ENCODE measurements around the gene KCNK16.

- TF ChIP-seq CTCF (IDR thresholded peaks at IDR 0.05 in 2 of 3, conservative IDR thresholded peaks at IDR 0.05 in 1 of 3; ENCODE audit: control insufficient read depth in 2 of 3, extremely low read depth in 1 of 3, insufficient read depth in 1 of 3, low read depth in 3 of 3, low read length in 3 of 3), result no peak
- no peak for TF ChIP-seq POLR2A (IDR thresholded peaks at IDR 0.05; ENCODE audit: low read depth, low read length)
- no peak for TF ChIP-seq CBFB (IDR thresholded peaks at IDR 0.05; ENCODE audit: low read depth)
- no peak for TF ChIP-seq CEBPB (IDR thresholded peaks at IDR 0.05; ENCODE audit: borderline replicate concordance in 1 of 2, low read depth in 2 of 2, low read length in 2 of 2)
- no peak for TF ChIP-seq SMC3 (IDR thresholded peaks at IDR 0.05; ENCODE audit: borderline replicate concordance, low read length)
- TF ChIP-seq PAX8 (IDR thresholded peaks at IDR 0.05), result no peak
- no peak for TF ChIP-seq FOXM1 (IDR thresholded peaks at IDR 0.05; ENCODE audit: low read depth, low read length)
- no peak for TF ChIP-seq FOXK2 (IDR thresholded peaks at IDR 0.05)
- no peak for TF ChIP-seq REST (IDR thresholded peaks at IDR 0.05; ENCODE audit: low read depth, low read length)
- no peak for TF ChIP-seq MXI1 (IDR thresholded peaks at IDR 0.05; ENCODE audit: low read depth, low read length)
- no peak for TF ChIP-seq CUX1 (IDR thresholded peaks at IDR 0.05; ENCODE audit: insufficient replicate concordance, low read depth, low read length)
Observed at GRCh38 chr6:39341937-39342336, 19.4 kb upstream of the KCNK16 start.

Measured in GM12878 (cell line).